ENCODE results near the gene DTX2.
"Not testable (repeated sequence)": the region's sequence is repeated elsewhere in the genome, so short reads cannot be mapped to it uniquely, and the experiment has no call there.

DTX2 gene

GRCh38 chr7:76476280-76476679 lies 14.8 kb downstream of the DTX2 start:
- in situ Hi-C loops (cut with MboI; ENCODE audit: low sequenced_read_pairs, unreplicated experiment); DNase-seq (ENCODE audit: low spot score): not testable (repeated sequence)

GRCh38 chr7:76476742-76477474 lies 15.4 kb downstream of the DTX2 start:
- DNase-seq (ENCODE audit: low spot score); in situ Hi-C loops (cut with MboI; ENCODE audit: low sequenced_read_pairs, unreplicated experiment): not testable (repeated sequence)

DNA sequence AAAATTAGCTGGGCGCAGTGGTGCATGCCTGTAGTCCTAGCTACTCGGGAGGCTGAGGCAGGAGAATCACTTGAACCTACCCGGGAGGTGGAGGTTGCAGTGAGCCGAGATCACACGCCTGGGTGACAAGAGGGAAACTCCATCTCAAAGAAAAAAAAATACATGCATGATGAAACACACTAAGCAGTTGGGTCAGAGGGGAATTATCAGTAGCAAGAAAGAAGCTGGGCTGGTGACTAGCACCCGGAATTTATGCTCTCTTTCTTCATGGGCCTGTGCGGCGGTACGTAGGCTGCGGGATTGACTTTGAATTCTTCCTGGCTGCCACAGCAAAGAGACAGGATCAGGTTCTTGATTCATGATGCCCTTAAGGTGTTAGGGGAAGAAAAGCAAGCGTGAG lies 18.1 kb downstream of the DTX2 start:
- in situ Hi-C loops (cut with MboI; ENCODE audit: low sequenced_read_pairs, unreplicated experiment); DNase-seq (ENCODE audit: low spot score): not testable (repeated sequence)

DNA sequence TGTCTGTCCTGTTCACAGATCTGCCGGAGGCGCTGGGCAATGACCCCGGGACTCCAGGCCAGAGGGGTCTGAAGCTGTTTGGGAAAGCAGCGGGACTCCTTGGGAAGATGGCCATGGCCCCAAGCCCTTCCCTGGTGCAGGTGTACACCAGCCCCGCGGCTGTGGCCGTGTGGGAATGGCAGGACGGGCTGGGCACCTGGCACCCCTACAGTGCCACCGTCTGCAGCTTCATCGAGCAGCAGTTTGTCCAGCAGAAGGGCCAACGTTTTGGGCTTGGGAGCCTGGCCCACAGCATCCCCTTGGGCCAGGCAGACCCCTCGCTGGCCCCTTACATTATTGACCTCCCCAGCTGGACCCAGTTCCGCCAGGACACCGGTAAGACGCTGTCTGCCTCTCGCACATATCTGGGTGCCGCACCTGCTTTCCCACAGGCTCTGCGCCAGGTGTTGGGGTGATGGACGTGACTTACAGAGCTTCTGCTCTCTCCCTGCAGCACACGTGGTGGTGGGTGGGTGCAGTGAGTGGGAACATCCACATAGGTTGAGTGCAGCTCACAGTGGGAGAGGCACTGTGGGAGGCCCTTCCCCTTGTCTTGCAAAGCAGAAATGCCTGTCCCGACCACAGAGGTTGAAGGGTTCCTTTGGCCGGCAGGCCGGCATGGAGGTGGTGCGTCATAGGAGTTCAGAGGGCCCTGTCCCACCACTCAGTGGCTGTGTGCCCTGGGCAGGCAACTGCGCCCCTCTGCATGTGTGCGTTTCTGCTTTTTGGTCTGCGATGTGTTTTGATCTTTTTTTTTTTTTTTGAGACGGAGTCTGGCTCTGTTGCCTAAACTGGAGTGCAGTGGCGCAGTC lies 19.1 kb downstream of the DTX2 start:
- in situ Hi-C loops (cut with MboI; ENCODE audit: low sequenced_read_pairs, unreplicated experiment); DNase-seq (ENCODE audit: low spot score): not testable (repeated sequence)

DNA sequence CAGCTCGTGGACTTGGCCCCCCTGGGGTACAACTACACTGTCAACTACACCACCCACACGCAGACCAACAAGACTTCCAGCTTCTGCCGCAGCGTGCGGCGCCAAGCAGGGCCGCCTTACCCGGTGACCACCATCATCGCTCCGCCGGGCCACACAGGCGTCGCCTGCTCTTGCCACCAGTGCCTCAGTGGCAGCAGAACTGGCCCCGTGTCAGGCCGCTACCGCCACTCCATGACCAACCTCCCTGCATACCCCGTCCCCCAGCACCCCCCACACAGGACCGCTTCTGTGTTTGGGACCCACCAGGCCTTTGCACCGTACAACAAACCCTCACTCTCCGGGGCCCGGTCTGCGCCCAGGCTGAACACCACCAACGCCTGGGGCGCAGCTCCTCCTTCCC lies 21.2 kb downstream of the DTX2 start:
- in situ Hi-C loops (cut with MboI; ENCODE audit: low sequenced_read_pairs, unreplicated experiment) = not testable (repeated sequence)

GRCh38 chr7:76483081-76483480 lies 21.6 kb downstream of the DTX2 start:
- DNase-seq (ENCODE audit: low spot score); in situ Hi-C loops (cut with MboI; ENCODE audit: low sequenced_read_pairs, unreplicated experiment): not testable (repeated sequence)

More for the DNA sequence above, 21.2 kb downstream of the DTX2 start:
- DNase-seq (ENCODE audit: low spot score) = not testable (repeated sequence)

DNA sequence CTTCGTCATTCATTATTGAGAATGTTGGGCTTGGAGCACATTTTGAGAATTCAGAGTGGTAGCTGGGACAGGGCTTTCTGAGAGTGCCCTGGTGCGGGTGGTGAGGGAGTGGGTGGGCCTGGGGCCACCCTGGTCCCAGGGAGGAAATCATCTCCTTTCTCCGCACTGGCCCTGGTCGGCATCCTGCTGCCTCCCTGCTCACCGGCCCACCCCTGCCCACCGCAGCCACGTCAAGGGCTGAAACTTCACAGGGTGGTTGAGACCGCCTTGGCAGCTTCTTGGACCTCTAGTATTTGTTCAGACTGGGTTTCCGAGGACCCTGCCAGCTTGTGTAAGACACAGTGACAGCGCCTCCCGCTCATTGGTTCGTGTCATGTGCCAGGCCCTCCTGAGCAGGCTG lies 22.9 kb downstream of the DTX2 start:
- DNase-seq (ENCODE audit: low spot score); in situ Hi-C loops (cut with MboI; ENCODE audit: low sequenced_read_pairs, unreplicated experiment): not testable (repeated sequence)

DNA sequence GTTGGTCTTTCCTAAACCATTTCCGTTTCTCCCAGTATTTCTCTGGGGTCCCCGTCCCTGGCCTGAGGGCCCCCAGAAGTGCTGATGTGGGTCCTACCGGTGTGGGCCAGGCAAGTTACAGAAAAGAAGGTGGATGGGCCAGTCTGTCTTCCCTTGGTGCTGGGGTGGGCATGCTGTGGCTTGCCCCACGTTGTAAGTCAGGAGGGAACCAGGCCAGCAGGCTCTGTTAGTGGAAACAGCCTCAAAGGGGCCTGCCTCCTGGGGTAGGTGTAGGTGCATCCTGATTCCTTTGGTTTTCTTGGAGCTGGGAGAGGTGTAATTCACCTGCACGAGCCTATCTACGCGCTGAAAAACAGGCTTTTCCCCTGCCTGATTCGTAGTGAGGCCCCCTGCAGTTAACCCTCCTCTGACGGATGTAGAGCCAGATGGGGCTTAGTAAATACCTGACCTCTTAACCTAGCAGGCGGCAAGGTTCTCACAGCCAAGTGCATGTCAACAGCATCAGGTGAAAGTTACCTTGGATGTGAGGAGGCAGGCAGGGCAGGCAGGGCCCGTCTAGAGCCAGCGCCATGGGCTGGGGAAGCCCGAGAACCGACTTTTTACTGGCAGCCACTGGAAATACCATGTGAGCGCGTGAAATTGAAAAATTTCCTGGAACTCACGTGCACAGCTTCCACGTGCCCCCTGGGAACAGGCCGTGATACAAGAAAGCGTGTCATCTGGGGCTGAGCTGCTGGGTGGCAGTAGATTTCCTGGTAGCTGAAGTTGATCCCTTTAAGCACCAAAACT lies 24.5 kb downstream of the DTX2 start:
- in situ Hi-C loops (cut with MboI; ENCODE audit: low sequenced_read_pairs, unreplicated experiment); DNase-seq (ENCODE audit: low spot score): not testable (repeated sequence)

DNA sequence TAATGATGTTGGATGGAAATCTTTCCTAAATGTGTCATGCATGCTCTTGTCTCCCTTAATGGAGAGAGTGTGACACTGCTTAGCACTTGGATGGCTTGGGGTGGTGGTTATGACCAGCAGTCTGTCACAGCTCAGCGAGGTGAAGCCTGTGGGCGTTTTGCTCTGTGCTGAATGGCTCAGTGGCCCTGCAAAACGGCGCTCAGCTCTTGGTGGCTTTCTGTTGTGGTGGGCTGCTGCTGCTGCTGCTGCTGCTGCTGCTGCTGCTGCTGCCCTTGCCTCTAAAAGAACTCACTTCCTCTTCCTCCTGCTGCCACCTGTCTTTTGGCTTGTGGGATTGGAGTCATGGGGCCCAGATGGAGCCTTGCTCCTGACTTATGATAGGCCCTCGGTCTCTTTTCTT lies 25.1 kb downstream of the DTX2 start:
- DNase-seq (ENCODE audit: low spot score); in situ Hi-C loops (cut with MboI; ENCODE audit: low sequenced_read_pairs, unreplicated experiment): not testable (repeated sequence)

GRCh38 chr7:76487969-76488368 lies 26.5 kb downstream of the DTX2 start:
- DNase-seq (ENCODE audit: low spot score); in situ Hi-C loops (cut with MboI; ENCODE audit: low sequenced_read_pairs, unreplicated experiment): not testable (repeated sequence)

DNA sequence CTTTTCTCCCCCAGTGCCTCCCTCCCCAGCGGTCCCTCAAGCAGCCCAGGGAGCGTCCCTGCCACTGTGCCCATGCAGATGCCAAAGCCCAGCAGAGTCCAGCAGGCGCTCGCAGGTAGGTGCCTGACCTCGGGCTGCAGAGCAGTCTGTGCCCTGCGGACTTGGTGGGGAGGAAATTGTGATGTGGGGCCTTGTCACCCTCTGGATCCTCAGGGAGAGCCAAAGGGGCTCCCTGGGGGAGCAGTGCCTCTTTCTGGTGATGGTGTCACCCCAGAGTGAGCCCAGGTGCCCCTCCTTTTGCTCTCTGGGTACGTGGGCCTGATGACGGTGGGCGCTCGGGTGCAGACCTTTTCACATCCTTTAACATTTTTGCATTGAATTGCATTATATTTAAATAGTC lies 30.6 kb downstream of the DTX2 start:
- in situ Hi-C loops (cut with MboI; ENCODE audit: low sequenced_read_pairs, unreplicated experiment); DNase-seq (ENCODE audit: low spot score): not testable (repeated sequence)

DNA sequence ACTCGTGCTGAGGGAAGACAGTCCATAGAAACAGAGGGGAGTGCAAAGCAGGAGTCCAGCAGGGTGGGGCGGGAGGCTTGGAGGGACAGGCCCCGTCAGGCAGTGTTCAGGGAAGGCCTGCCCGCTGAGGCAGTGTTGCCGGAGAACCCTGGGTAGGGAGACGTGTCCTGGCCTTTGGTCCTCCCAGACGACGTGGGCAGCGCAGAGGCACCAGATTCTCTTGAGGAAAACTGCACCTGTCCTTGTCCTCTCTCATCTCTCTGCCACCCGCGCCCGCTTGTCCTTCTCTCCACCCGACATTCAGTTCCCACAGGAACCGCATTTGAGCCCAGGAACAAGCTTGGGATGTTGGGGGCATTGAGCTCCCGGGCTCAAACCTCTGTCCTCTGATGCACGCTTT lies 34.2 kb downstream of the DTX2 start:
- DNase-seq (ENCODE audit: low spot score); in situ Hi-C loops (cut with MboI; ENCODE audit: low sequenced_read_pairs, unreplicated experiment): not testable (repeated sequence)

GRCh38 chr7:76497918-76498582 lies 36.5 kb downstream of the DTX2 start:
- DNase-seq (ENCODE audit: low spot score); in situ Hi-C loops (cut with MboI; ENCODE audit: low sequenced_read_pairs, unreplicated experiment): not testable (repeated sequence)

DNA sequence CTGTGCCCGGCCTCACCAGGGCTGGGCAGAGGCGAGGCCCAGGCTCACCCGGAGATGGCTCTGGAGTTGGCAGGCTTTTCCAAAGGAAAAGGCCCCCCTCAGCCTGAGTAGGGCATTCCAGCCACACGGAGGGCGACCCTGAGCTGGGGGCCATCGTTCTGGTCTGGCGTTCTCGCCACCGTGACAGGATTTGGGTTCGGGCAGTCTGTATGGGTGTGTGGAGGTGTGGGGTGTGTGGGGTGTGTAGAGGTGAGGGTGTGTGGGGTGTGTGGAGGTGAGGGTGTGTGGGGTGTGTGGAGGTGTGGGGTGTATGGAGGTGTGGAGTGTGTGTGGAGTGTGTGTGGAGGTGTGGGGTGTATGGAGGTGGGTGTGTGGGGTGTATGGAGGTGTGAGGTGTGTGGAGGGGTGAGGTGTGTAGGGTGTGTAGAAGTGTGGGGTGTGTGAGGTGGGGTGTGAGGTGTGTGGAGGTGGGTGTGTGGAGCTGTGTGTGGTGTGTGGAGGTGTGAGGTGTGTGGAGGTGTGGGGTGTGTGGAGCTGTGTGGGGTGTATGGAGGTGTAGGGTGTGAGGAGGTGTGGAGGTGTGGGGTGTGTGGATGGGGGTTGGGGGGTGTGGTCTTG lies 37.2 kb downstream of the DTX2 start:
- DNase-seq (ENCODE audit: low spot score); in situ Hi-C loops (cut with MboI; ENCODE audit: low sequenced_read_pairs, unreplicated experiment): not testable (repeated sequence)

DNA sequence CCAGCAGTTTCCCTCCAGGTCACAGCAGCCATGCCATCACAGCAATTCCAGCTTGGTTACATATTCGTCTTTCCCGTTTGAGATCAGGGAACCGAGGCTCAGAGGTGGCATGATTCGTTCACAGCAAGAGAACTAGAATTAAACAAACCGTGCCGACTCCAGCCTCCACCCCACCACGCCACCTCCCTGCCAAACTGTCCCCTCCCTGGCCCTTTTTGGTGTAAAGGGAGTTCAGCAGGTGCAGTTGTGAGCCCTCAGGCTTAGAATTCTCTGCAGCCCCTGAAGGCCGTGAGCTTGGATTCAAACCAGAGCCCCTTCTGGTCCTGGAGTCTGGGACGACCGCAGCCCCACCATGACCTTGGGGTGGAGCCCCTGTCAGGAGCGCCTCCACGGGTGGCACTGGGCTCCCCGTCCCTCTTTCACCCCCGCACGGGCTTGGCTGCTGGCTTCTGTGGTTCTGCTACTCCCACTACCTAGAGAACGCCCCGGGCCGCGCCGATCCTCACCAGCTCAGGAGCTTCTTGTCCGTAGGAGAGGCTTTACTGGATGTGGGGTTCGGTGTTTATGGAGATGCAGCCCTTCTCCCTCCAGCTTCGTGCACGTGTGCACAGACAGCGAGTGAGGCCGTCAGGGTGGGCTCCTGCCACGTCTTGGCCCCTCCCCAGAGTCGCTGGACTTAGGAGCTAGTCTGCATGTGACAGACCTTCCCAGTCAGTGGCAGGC lies 37.9 kb downstream of the DTX2 start:
- DNase-seq (ENCODE audit: low spot score); in situ Hi-C loops (cut with MboI; ENCODE audit: low sequenced_read_pairs, unreplicated experiment): not testable (repeated sequence)

DNA sequence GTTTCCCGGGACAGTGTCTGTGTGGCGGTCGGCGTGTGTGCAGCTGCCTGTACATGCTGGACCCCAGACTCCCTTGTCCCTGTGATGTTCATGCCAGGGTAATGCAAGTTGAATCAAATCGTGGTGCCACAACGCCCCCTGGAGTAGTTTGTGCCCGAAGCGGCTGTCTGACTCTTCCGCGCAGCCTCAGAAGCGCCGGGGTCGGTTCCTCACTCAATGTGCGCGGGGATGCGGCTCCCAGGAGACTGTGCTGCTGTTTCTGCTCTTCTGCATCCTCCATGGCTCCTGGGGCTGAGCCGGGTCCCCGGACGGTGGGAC lies 38.4 kb downstream of the DTX2 start:
- DNase-seq (ENCODE audit: low spot score); in situ Hi-C loops (cut with MboI; ENCODE audit: low sequenced_read_pairs, unreplicated experiment): not testable (repeated sequence)

GRCh38 chr7:76502224-76502623 lies 40.7 kb downstream of the DTX2 start:
- in situ Hi-C loops (cut with MboI; ENCODE audit: low sequenced_read_pairs, unreplicated experiment); DNase-seq (ENCODE audit: low spot score): not testable (repeated sequence)
